Measurements from ENCODE around the gene STX1B. TPM values are rescaled to one million over a fixed set of nuclear protein-coding genes. Genes with fewer than 3 reads are reported as not detected.

Gene STX1B
- total RNA-seq, result 1 to 10 TPM; 1.1 to 1.2 TPM
- long read RNA-seq, result 0 reads

DNA sequence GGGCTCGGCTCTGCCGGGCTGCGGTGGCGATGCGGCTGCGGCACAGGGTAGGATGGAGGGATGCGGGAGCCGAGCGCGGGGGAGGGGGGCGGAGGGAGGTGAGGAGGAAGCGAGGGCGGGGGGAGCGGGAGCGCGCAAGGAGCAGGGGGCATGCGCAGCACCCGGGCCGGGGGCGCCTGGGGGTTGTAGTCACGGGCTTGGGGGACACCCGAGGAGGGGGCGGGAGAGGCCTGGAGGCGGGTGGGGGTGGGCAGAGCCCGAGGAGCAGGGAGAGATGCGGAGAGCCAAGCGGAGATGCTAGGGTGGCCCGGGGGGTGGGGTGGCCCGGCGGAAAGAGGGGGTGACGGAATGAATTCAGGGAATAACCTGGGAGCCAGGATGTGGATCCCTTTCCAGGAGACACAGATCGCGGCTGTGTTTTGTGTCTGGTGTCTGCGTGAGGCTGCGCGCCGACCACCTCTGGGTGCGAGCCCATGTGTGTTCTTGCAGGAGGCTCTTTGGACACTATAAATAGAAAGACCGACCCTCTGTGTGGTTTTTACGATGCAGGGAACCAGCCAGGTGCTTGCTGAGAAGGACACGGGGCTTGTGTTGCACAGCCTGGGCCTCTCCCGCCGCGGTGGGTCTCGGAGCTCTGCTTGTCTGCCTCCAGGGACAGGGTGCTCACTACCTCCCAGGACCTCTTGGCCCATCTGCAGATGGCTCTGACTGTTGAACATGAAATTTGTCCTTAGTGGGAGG is at the start of gene STX1B:
Gene STX1B, minus strand, starts transcription at position 54 of the 741 bp plus-strand sequence. CDS start 242 bp downstream, outside the sequence.
- ATAC-seq (no peak), DNase-seq (no peak)
- intact Hi-C loops (cut with DNase I), result no loop called here

DNA sequence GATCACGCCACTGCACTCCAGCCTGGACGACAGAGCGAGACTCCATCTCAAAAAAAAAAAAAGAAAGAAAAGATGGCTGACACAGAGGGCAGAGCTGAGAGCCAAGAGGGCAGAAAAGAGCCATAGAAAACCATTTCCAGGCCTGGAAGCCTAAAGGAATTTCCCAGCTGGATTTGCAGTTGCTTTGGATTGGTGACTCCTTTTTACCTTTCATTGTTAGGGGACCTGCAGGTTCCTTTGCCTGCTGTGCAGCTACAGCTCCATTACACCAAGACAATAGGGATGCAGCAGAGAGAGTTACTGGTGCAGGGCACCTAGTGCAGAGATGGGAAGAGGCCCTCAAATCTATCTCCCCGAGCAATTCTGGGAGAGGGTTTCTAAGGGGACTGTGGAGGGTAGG is 45.2 kb upstream of the STX1B start:
- no peak for ATAC-seq
- no peak for DNase-seq
- intact Hi-C loops (cut with DNase I), result no loop called here

GRCh38 chr16:31052114-31052513 is 41.7 kb upstream of the STX1B start:
- intact Hi-C loops (cut with DNase I), result no loop called here
- no peak for DNase-seq
- peak; percentile 65 to 97 for ATAC-seq

DNA sequence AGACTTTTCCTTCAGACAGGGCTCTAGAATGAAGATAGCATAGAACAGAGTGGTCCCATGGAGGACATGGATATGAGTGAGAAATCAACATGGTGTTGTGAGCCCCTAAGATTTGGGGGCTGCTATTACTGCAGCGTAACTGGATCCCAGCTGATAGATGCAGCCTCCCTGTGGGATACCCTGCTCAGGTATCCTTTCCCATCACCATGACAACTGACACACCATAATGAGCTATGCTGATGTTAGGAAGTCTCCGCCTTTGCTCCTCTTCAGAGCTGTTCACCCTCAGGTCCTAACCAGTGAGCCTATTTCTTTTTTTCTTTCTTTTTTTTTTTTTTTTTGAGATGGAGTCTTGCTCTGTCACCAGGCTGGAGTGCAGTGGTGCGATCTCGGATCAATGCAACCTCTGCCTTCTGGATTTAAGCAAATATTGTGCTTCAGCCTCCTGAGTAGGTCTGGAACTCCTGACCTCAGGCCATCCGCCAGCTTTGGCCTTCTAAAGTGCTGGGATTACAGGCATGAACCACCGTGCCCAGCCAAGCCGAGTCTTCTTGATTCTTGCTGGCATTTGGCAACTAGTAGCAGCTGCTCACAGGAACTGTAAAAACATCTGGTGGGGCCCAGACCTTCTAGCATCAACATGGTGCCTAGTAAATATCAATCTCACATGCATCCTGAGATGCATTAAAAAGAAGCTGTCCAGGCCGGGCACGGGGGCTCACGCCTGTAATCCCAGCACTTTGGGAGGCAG is 40.0 kb upstream of the STX1B start:
- ATAC-seq (no peak), DNase-seq (no peak)
- intact Hi-C loops (cut with DNase I), result no loop called here

DNA sequence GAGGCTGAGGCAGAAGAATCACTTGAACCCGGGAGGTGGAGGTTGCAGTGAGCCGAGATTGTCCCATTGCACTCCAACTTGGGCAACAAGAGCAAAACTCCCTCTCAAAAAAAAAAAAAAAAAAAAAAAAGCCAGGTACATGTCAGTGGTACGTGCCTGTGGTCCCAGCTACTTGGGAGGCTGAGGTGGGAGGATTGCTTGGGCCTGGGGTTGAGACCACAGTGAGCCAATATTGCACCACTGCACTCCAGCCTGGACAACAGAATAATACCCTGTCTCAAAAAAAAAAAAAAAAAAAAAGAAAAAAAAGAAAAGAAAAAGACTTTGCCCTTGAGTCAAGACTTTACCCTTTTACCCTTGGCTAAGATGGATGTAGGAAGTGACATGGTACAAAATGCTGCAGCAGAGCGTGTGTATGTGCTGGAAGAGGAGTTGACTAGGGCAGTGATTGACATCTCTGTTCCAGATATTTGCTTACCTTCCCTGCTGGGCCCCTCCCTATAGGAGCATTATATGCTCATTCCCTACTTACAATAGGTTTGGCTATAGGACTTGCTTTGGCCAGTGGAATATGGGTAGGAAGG is 33.6 kb upstream of the STX1B start:
- DNase-seq, result no peak
- intact Hi-C loops (cut with DNase I), result no loop called here
- ATAC-seq, result no peak

DNA sequence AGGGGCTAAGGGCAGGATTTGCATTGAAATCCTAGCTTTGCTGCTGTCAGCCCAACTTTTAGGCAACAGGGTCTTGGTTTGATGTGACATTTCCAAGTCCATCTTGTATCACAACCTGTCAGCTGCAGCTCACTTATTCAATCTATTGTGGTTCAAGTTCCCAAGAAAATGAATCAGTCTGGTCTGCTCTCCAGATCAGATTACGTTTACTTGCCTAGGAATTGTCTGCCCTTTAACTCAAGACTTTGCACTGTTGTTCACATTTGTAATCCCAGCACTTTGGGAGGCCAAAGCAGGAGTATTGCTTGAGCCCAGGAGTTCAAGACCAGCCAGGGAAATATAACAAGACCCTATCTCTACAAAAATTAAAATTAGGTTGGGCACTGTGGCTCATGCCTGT is 32.9 kb upstream of the STX1B start:
- ATAC-seq (no peak), DNase-seq (no peak)
- intact Hi-C loops (cut with DNase I), result no loop called here

GRCh38 chr16:31042866-31043265 is 32.4 kb upstream of the STX1B start:
- DNase-seq (no peak), ATAC-seq (no peak)
- intact Hi-C loops (cut with DNase I), result no loop called here

GRCh38 chr16:31038993-31039392 is 28.6 kb upstream of the STX1B start:
- ATAC-seq, result no peak
- intact Hi-C loops (cut with DNase I), result no loop called here
- DNase-seq, result no peak

- ATAC-seq (no peak), DNase-seq (no peak)
- intact Hi-C loops (cut with DNase I), result no loop called here
Measured at GRCh38 chr16:31036691-31037090, 26.3 kb upstream of the STX1B start.

GRCh38 chr16:31033709-31034492 is 23.5 kb upstream of the STX1B start:
- intact Hi-C loops (cut with DNase I), result loop anchor here in 1 of 2 donors (2.0 to 5.0 kb wide), 2 partner anchors 37 to 41 kb away; partner anchors contain the start of genes ZNF646 and ZNF668
- DNase-seq (peak; percentile 94), ATAC-seq (peak; percentile 82 to 88)

DNA sequence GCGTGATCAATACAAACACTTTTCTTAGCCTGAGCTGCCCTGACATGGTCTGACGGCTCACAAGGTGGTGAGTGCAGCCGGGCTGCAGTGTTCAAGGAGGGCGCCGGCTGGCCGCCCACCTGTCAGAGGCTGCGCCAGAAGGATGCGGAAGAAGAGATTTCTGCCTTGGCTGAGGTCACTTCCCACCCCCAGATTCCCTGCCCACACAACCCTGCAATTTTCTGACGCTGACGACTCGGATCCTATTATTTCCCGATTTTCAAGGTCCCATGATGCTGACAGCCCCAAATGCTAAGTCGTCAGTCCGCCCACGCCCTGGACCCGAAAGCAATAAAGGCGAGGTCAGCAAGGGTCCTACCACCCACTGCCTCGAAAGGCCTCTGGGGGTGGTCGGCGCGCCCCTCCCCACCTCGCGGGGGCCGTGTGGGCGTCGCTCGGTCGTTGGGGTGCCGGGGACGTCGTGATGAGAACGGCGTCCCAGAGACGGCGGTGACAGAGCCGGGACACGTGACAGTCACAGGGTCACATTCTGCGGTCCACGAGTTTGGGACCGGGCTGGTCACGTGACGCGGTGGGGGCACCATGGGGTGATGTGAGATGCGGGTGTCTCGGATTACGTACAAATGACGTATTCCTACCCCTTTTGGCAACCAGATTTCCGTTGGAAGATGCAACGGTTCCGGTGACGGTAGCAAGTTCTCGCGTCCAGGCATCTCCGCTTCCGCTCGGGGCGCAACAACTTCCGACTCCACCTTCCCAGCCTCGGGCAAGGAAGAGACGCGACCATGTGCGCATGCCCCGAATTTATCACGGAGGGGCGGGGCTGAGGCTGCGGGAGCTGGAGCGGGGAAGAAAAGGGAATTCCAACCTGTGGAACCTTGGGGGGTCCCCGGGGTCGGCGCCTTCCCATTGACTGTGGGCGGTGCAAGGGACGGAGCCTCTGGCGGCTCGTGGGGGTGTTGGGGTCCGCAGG is 22.6 kb upstream of the STX1B start, which contains the start of gene STX4:
Gene STX4, plus strand, starts transcription at position 823 of the 973 bp plus-strand sequence. CDS start 248 bp downstream, outside the sequence.
- intact Hi-C loops (cut with DNase I), result loop anchor here in 1 of 2 donors (2.0 to 5.0 kb wide), 2 partner anchors 36 to 42 kb away; partner anchors contain the start of genes ZNF646 and ZNF668
- DNase-seq, result peak; percentile 99
- peak; percentile 95 for ATAC-seq

DNA sequence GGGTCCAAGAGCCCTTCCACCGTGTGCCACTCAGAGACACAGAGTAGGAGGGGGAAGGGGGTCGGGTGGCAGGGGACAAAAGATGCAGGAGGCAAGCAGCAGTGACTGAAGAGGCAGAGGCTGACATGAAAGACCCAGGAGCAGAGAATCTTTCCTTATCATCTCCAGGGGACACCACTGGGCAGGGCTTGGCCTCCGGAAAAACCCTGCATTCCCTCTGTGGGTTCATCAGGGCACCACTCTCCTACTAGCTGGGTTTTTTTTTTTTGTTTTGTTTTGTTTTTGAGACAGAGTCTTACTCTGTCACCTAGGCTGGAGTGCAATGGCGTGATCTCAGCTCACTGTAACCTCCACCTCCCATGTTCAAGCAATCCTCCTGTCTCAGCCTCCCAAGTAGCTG is 20.8 kb upstream of the STX1B start:
- intact Hi-C loops (cut with DNase I), result loop anchor here in 1 of 2 donors (5.0 kb wide), 1 partner anchor 34 kb away; no protein-coding TSS in a partner anchor

GRCh38 chr16:31029272-31029671 is 18.8 kb upstream of the STX1B start:
- DNase-seq (no peak), ATAC-seq (no peak)
- intact Hi-C loops (cut with DNase I), result no loop called here

More for the DNA sequence above, 20.8 kb upstream of the STX1B start:
- DNase-seq (no peak), ATAC-seq (no peak)

DNA sequence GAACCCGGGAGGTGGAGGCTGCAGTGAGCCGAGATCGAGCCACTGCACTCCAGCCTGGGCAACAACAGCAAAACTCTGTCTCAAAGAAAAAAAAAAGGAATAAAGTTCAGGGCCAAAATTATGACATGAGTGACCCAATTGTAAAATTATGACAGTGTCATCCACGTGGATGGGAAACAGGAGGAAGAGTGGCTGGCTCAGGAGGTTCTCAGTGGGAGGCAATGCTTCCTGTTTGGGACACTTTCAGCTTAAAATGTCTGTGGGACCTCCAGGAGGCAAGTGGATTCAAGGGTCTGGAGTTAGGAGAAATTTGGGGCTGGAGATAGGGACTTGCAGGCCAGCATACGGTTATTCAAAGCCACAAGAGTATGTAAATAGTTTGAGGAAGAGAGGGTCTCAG is 14.9 kb upstream of the STX1B start:
- ATAC-seq (peak in 1 of 2 donors; percentile 59), DNase-seq (no peak)
- intact Hi-C loops (cut with DNase I), result no loop called here

- DNase-seq, result no peak
- intact Hi-C loops (cut with DNase I), result no loop called here
Measured at GRCh38 chr16:31023627-31024226, 13.3 kb upstream of the STX1B start.

GRCh38 chr16:31023252-31023602 is 12.8 kb upstream of the STX1B start:
- DNase-seq (no peak), ATAC-seq (no peak)
- intact Hi-C loops (cut with DNase I), result no loop called here

More at GRCh38 chr16:31023627-31024226, 13.3 kb upstream of the STX1B start:
- no peak for ATAC-seq

DNA sequence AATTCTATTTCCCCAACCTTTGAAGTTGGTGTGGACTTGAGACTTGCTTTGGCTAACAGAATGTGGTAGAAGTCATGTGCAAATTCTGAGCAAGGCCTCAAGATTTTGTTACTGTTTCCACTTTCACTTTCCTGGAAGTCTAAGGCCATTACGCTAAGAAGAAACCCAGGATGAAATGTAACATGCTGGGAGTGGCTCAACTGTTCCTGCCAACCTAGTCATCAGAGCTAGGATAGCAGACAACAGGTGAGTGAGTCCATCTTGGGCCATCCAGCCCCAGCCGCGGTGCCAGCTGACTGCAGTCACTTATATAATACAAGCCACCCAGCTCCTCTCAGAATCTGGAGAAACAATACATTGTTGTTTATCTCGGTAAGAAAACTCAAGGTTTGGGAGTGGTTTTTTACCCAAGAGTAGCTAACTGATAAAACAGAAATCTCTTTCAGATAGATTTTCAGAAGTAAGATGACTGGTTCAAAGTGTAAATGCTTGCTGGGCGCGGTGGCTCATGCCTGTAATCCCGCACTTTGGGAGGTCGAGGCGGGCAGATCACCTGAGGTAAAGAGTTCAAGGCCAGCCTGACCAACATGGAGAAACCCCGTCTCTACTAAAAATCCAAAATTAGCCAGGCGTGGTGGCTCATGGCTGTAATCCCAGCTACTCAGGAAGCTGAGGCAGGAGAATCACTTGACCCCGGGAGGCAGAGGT is 12.3 kb upstream of the STX1B start:
- ATAC-seq (no peak), DNase-seq (no peak)
- intact Hi-C loops (cut with DNase I), result no loop called here

Measured in left cardiac atrium (tissue), 4 donors.